Ovary (tissue), 9 donors: Measurements from ENCODE around the gene SORCS2. TPM values are rescaled to one million over a fixed set of nuclear protein-coding genes. Genes with fewer than 3 reads are reported as not detected.

ENCODE experiments used
- DNase-seq, 5 donors: peaks; one replicate each; pipeline ENCODE4 v3.0.0-alpha.2; 2019 to 2020
- H3K27ac ChIP-seq, 2 donors: fragments of 200-600 bp; one replicate each; pipeline versions ENCODE4 v1.5.1 to v1.8.0; 2019 to 2022
- H3K27me3 ChIP-seq: fragments of 200-600 bp; one replicate; pipeline ENCODE4 v1.8.0; 2022
- H3K36me3 ChIP-seq: fragments of 200-600 bp; sonication (generic); one replicate; pipeline ENCODE4 v1.5.1; 2019
- H3K4me1 ChIP-seq: one replicate; pipeline ENCODE4 v1.8.1; 2013; ENCODE audit warnings: mild to moderate bottlenecking, moderate library complexity; ENCODE audit not compliant: insufficient read depth
- H3K4me3 ChIP-seq: fragments of 200-600 bp; sonication (generic); one replicate; pipeline ENCODE4 v1.5.1; 2017
- H3K9me3 ChIP-seq, 2 donors: fragments of 200-600 bp in 1 of 2; sonication (generic) in 1 of 2; one replicate each; pipeline versions ENCODE4 v1.5.1 to v1.8.1; 2013 to 2019; ENCODE audit warnings: mild to moderate bottlenecking in 1 of 2, moderate library complexity in 1 of 2
- CTCF ChIP-seq, 3 donors: fragments of 450-650 bp in 2 of 3; fragments of 200-600 bp in 1 of 3; IDR thresholded peaks; one replicate each; pipeline versions ENCODE4 v1.5.1 to v1.8.0; 2016 to 2022; ENCODE audit warnings: antibody characterized with exemption in 3 of 3, mild to moderate bottlenecking in 1 of 3
- EP300 ChIP-seq: sonication (generic); formaldehyde crosslinking; IDR thresholded peaks from one replicate; pipeline ENCODE4 v1.6.1; 2017; ENCODE audit warnings: antibody characterized with exemption
- POLR2A ChIP-seq: fragments of 450-650 bp; IDR thresholded peaks from one replicate; pipeline ENCODE4 v1.6.1; 2017; ENCODE audit warnings: antibody characterized with exemption, mild to moderate bottlenecking, moderate library complexity
- WGBS, 3 donors: extraction: QIAGEN DNeasy Blood & Tissue Kit in 1 of 3; methylation state at CpG; one replicate each; pipeline versions ENCODE4 v1.1.5 to v1.1.7; 2013 to 2017; 5-methylcytosine and 5-hydroxymethylcytosine counted together
- intact Hi-C, 4 donors: fragments of 100-400 bp; cut with DNase I; formaldehyde crosslinking; loops; one replicate each; pipeline versions ENCODE4 v1.11.0 to v1.15.1; 2022 to 2023
- polyA plus RNA-seq, 2 donors: library from polyadenylated mRNA; stranded (reverse); fragments of 200-250 nt in 1 of 2; fragments of 350-450 nt in 1 of 2; fragmentation: Illumina TruSeq in 1 of 2; extraction: RNeasy Lipid Tissue Mini Kit (QIAGEN cat#74804) in 1 of 2; gene quantifications; one replicate each; pipeline ENCODE4 v1.2.3, GENCODE V29; 2013 to 2014
- total RNA-seq, 7 donors: library from RNA; depleted of rRNA in 2 of 7; stranded (reverse); fragments of >200 nt in 2 of 7; fragmentation: NEBNext Ultra II Directional in 3 of 7; extraction: Animal tissue kit (Norgen Biotek cat#: 25700) in 3 of 7; gene quantifications; one replicate each; pipeline versions ENCODE4 v1.1.0 to v1.2.4, GENCODE V29; 2016 to 2023
- donor health status: DM: no; HTN: no; CAD: no; lungs with moderate emphysema.
- donor health status: DM: no; HTN: no; CAD: no.
- donor health status: Bipolar disorder and iron deficiency.
- donor health status: DM: yes; HTN: yes; CAD: no.
- donor health status: DM: no; HTN: no; CAD: no.
- donor health status: DM: yes; HTN: yes; CAD: no.

SORCS2 gene
- total and polyA plus RNA-seq, 9 donors, result 0.60 to 23.9 (median 7.1) TPM

- Histone ChIP-seq H3K27me3 (no peaks in the 10 kb centered on the region), H3K4me3 (no peak overlapping the region), H3K4me1 (peaks cover 6% of the 10 kb centered on the region), H3K36me3 (no peaks in the 10 kb centered on the region), H3K27ac (no peak overlapping the region), H3K9me3 (no peaks in the 10 kb centered on the region)
- TF ChIP-seq EP300 (no peak), POLR2A (no peak), CTCF (IDR thresholded peaks at IDR 0.05) (no peak)
- WGBS, 3 donors, result 88 to 94% (median 93%) methylated on average over 5 of the region's 6 CpGs
- no peak for DNase-seq
- intact Hi-C loops, result no loop called here
Observed at GRCh38 chr4:7522452-7523220, 330.3 kb downstream of the SORCS2 start.

- no peak for TF ChIP-seq POLR2A
- peaks cover 6% of the 10 kb centered on the region for H3K4me1 ChIP-seq
- intact Hi-C loops, result no loop called here
- no peak overlapping the region for H3K4me3 ChIP-seq
- DNase-seq, result no peak
- H3K36me3 ChIP-seq, result no peaks in the 10 kb centered on the region
- no peaks in the 10 kb centered on the region for H3K9me3 ChIP-seq
- H3K27ac ChIP-seq, result no peak overlapping the region
- H3K27me3 ChIP-seq, result no peaks in the 10 kb centered on the region
- 92 to 95% (median 94%) methylated on average over 12 of the region's 12 CpGs for WGBS, 3 donors
Observed at GRCh38 chr4:7523526-7523925, 331.2 kb downstream of the SORCS2 start.

GRCh38 chr4:7524064-7524682 lies 331.8 kb downstream of the SORCS2 start:
- Histone ChIP-seq H3K27ac (no peak overlapping the region), H3K4me1 (peaks cover 6% of the 10 kb centered on the region), H3K4me3 (no peak overlapping the region), H3K36me3 (no peaks in the 10 kb centered on the region), H3K9me3 (no peaks in the 10 kb centered on the region), H3K27me3 (no peaks in the 10 kb centered on the region)
- WGBS, 3 donors, result 40 to 53% (median 50%) methylated on average over 12 of the region's 12 CpGs
- no peak for TF ChIP-seq POLR2A
- TF ChIP-seq EP300, result no peak
- TF ChIP-seq CTCF (IDR thresholded peaks at IDR 0.05), result no peak
- intact Hi-C loops, result no loop called here
- DNase-seq, result no peak

GRCh38 chr4:7524843-7525242 lies 332.5 kb downstream of the SORCS2 start:
- no peaks in the 10 kb centered on the region for H3K27me3 ChIP-seq
- H3K4me1 ChIP-seq, result peaks cover 6% of the 10 kb centered on the region
- intact Hi-C loops, result no loop called here

More at GRCh38 chr4:7524843-7525242, 332.5 kb downstream of the SORCS2 start:
- WGBS, 3 donors, result 25 to 36% (median 27%) methylated on average over 14 of the region's 14 CpGs
- no peaks in the 10 kb centered on the region for H3K36me3 ChIP-seq
- H3K4me3 ChIP-seq, result no peak overlapping the region
- H3K27ac ChIP-seq, result no peak overlapping the region
- TF ChIP-seq CTCF (IDR thresholded peaks at IDR 0.05) (no peak), EP300 (no peak), POLR2A (no peak)
- no peaks in the 10 kb centered on the region for H3K9me3 ChIP-seq
- DNase-seq, result no peak
